K562 (cell line): Measurements from ENCODE around the gene IL31RA. TPM values are rescaled to one million over a fixed set of nuclear protein-coding genes. Genes with fewer than 3 reads are reported as not detected.

Experiments used
- ATAC-seq: fragments of 200-7000 bp; cut with Tn5 transposase; 3 replicates; pipeline ENCODE4 v1.9.1; 2020; ENCODE audit warnings: moderate library complexity
- BruUV-seq: library from RNA; stranded (reverse); fragments of 400-500 nt; replicated peaks from 2 replicates; lab custom pipeline; 2021; lab: Mats Ljungman, UMichigan
- CTCF ChIA-PET: fragments of 300-600 bp; formaldehyde crosslinking; extraction: SDS; loops from one replicate; lab custom pipeline; 2021; ENCODE audit warnings: low intra/inter-chr PET ratio; lab: Yijun Ruan, JAX
- POLR2A ChIA-PET: fragments of 300-600, 350-650 bp; sonication (Branson Sonifier 250); formaldehyde crosslinking; extraction: SDS; loops from one replicate; lab custom pipeline; 2021; ENCODE audit warnings: antibody characterized with exemption, inconsistent platforms; lab: Yijun Ruan, JAX
- DNase-seq, 4 experiments: peaks; one replicate each; pipeline versions ENCODE4 v3.0.0 to v3.0.0-alpha.2; 2011 to 2018; ENCODE audit warnings: low spot score in 3 of 4, mixed read lengths in 3 of 4; ENCODE audit errors: extremely low read depth in 1 of 4
- FAIRE-seq: peaks from 2 replicates; lab custom pipeline; 2011; peaks lifted over from hg19 to GRCh38; lab: Jason Lieb, UNC
- H2AFZ ChIP-seq: 2 replicates; pipeline ENCODE4 v1.6.0; 2011; ENCODE audit warnings: low read depth, low read length, control low read depth, inconsistent platforms
- H3K27ac ChIP-seq: fragments of 200-600 bp; 3 replicates; pipeline ENCODE4 v1.8.0; 2011; ENCODE audit warnings: low read depth, mild to moderate bottlenecking, control low read depth, inconsistent platforms, low read length, moderate library complexity, mixed read lengths; ENCODE audit errors: extremely low read depth
- H3K27me3 ChIP-seq, 2 experiments: fragments of 300-600 bp in 1 of 2; 2 replicates in 1 of 2; 3 replicates in 1 of 2; pipeline versions ENCODE4 v1.6.0 to v1.8.0; 2011; ENCODE audit warnings: inconsistent platforms in 2 of 2, low read length in 2 of 2, mild to moderate bottlenecking in 1 of 2, mixed read lengths in 1 of 2, moderate library complexity in 1 of 2; ENCODE audit not compliant: control insufficient read depth in 2 of 2, insufficient read depth in 2 of 2
- H3K36me3 ChIP-seq: fragments of 300-600 bp; 3 replicates; pipeline ENCODE4 v1.8.0; 2011; ENCODE audit warnings: mild to moderate bottlenecking, low read length, inconsistent platforms; ENCODE audit not compliant: control insufficient read depth, insufficient read depth
- H3K4me1 ChIP-seq, 2 experiments: fragments of 200-600 bp in 1 of 2; replicated peaks in 1 of 2; 2 replicates in 1 of 2; 3 replicates in 1 of 2; pipeline versions ENCODE4 v1.5.1 to v1.8.0; 2011; ENCODE audit warnings: inconsistent platforms in 2 of 2, low read length in 2 of 2, mild to moderate bottlenecking in 1 of 2, mixed read lengths in 1 of 2, moderate library complexity in 1 of 2; ENCODE audit not compliant: control insufficient read depth in 2 of 2, insufficient read depth in 2 of 2
- H3K4me2 ChIP-seq: 2 replicates; pipeline ENCODE4 v1.6.1; 2011; ENCODE audit warnings: low read length, control low read depth, inconsistent platforms, mixed read lengths; ENCODE audit not compliant: insufficient read depth
- H3K4me3 ChIP-seq: fragments of 200-600 bp; sonication (generic), shearing (Covaris generic); 2 replicates; pipeline ENCODE4 v1.5.1; 2016; ENCODE audit warnings: control low read depth, inconsistent platforms
- H3K79me2 ChIP-seq: fragments of 200-600 bp; 3 replicates; pipeline ENCODE4 v1.8.0; 2011; ENCODE audit warnings: low read length, inconsistent platforms; ENCODE audit not compliant: control insufficient read depth, insufficient read depth
- H3K9ac ChIP-seq, 2 experiments: 2 replicates each; pipeline versions ENCODE4 v1.6.0 to v1.6.1; 2011; ENCODE audit warnings: low read depth in 2 of 2, low read length in 2 of 2, control low read depth in 1 of 2, inconsistent platforms in 1 of 2, mild to moderate bottlenecking in 1 of 2, mixed read lengths in 1 of 2; ENCODE audit not compliant: insufficient read depth in 1 of 2
- H3K9me1 ChIP-seq: one replicate; pipeline ENCODE4 v1.6.0; 2011; ENCODE audit warnings: inconsistent platforms, mild to moderate bottlenecking, low read length, moderate library complexity; ENCODE audit not compliant: control insufficient read depth, insufficient read depth
- H3K9me3 ChIP-seq: replicated peaks from 2 replicates; pipeline ENCODE4 v1.5.1; 2011; ENCODE audit warnings: low read depth, low read length, inconsistent platforms; ENCODE audit not compliant: control insufficient read depth, insufficient read depth
- H4K20me1 ChIP-seq: replicated peaks from 2 replicates; pipeline ENCODE4 v1.6.1; 2011; ENCODE audit warnings: low read length, inconsistent platforms, mixed read lengths; ENCODE audit not compliant: control insufficient read depth, insufficient read depth
- COPS2 ChIP-seq: fragments of 450-650 bp; conservative IDR thresholded peaks from 2 replicates; pipeline ENCODE4 v1.6.1; 2016; ENCODE audit warnings: mild to moderate bottlenecking, moderate library complexity
- FOXA3 ChIP-seq, 2 experiments: fragments of 450-650 bp in 1 of 2; sonication (generic) in 1 of 2; formaldehyde crosslinking; IDR thresholded peaks in 1 of 2; conservative IDR thresholded peaks in 1 of 2; 2 replicates each; pipeline versions ENCODE4 v1.4.0 to v1.8.0; 2020 to 2022; ENCODE audit warnings: mild to moderate bottlenecking in 2 of 2, missing genetic modification reagents in 1 of 2
- HLTF ChIP-seq: fragments of 450-650 bp; IDR thresholded peaks from 2 replicates; pipeline ENCODE4 v1.6.1; 2016
- MTF1 ChIP-seq: fragments of 250-450 bp; sonication (Bioruptor Pico); IDR thresholded peaks from 2 replicates; pipeline ENCODE4 v1.9.0; 2021; ENCODE audit warnings: moderate library complexity, mild to moderate bottlenecking, inconsistent platforms, borderline replicate concordance
- RFX1 ChIP-seq: fragments of 450-650 bp; IDR thresholded peaks from 2 replicates; pipeline ENCODE4 v1.6.1; 2016; ENCODE audit warnings: mild to moderate bottlenecking, moderate library complexity
- ZNF311 ChIP-seq: fragments of 250-450 bp; sonication (Bioruptor Pico); IDR thresholded peaks from 2 replicates; pipeline ENCODE4 v1.4.0; 2020; ENCODE audit warnings: mild to moderate bottlenecking, moderate library complexity
- ZNF561 ChIP-seq: fragments of 450-650 bp; formaldehyde crosslinking; conservative IDR thresholded peaks from 2 replicates; pipeline ENCODE4 v1.4.0; 2020; ENCODE audit warnings: mild to moderate bottlenecking, moderate library complexity
- WGBS: fragments of 100-300 bp; shearing (Covaris generic); methylation state at CpG from one replicate; pipeline ENCODE4 v1.1.6; 2016; ENCODE audit warnings: low coverage, mixed read lengths; ENCODE audit not compliant: insufficient coverage; ENCODE audit errors: missing lambda C conversion rate; 5-methylcytosine and 5-hydroxymethylcytosine counted together
- in situ Hi-C: fragments of 300-500 bp; cut with MboI; formaldehyde crosslinking; loops from 4 replicates; pipeline ENCODE4 v1.15.0; 2018; ENCODE audit warnings: inconsistent platforms, mixed read lengths
- intact Hi-C: fragments of 100-400 bp; cut with micrococcal nuclease; formaldehyde crosslinking; loops from 2 replicates; pipeline ENCODE4 v1.14.2; 2022
- polyA plus RNA-seq, 8 experiments: library from polyadenylated mRNA; depleted of rRNA in 4 of 8; stranded (reverse) in 5 of 8; unstranded in 3 of 8; fragments of >200 nt; fragmentation: Nextera tagmentation in 2 of 8; fragmentation: Illumina TruSeq in 1 of 8; extraction: Ambion mirVana in 2 of 8; extraction: Trizol in 1 of 8; gene quantifications; 2 replicates each; pipeline versions ENCODE4 v1.2.1 to v1.2.3, GENCODE V29; 2011 to 2014; ENCODE audit warnings: inconsistent platforms in 1 of 8, missing spikeins in 1 of 8
- total RNA-seq, 7 experiments: library from RNA; depleted of rRNA in 6 of 7; stranded (reverse); fragments of >200 nt in 6 of 7; fragmentation: Illumina TruSeq in 2 of 7; extraction: Trizol in 2 of 7; gene quantifications; 2 replicates each; pipeline versions ENCODE4 v1.2.1 to v1.2.3, GENCODE V29; 2011 to 2021; ENCODE audit warnings: low replicate concordance in 1 of 7
- TF ChIP-seq, protein P1 (sequence below): sonication (generic); formaldehyde crosslinking; IDR thresholded peaks from 2 replicates; pipeline ENCODE4 v1.8.0; 2023; ENCODE audit warnings: missing genetic modification reagents, mild to moderate bottlenecking, borderline replicate concordance
- TF ChIP-seq, protein P2 (sequence below): fragments of 250-450 bp; sonication (Bioruptor Pico); IDR thresholded peaks from 2 replicates; pipeline ENCODE4 v1.4.0; 2020; ENCODE audit warnings: mild to moderate bottlenecking, moderate library complexity
- TF ChIP-seq, protein P3 (sequence below), 2 experiments: fragments of 200-800 bp in 1 of 2; sonication (Bioruptor generic) in 1 of 2; sonication (generic) in 1 of 2; formaldehyde crosslinking in 1 of 2; IDR thresholded peaks in 1 of 2; conservative IDR thresholded peaks in 1 of 2; 2 replicates each; pipeline versions ENCODE4 v1.5.0 to v1.6.1; 2016 to 2020; ENCODE audit warnings: missing compliant biosample characterization in 1 of 2, missing genetic modification characterization in 1 of 2, missing genetic modification reagents in 1 of 2
- TF ChIP-seq, protein P4 (sequence below): fragments of 450-650 bp; IDR thresholded peaks from 2 replicates; pipeline ENCODE4 v1.6.1; 2017; ENCODE audit warnings: mild to moderate bottlenecking, moderate library complexity

Gene IL31RA
- total and polyA plus RNA-seq, 9 of the 15 experiments (the other 6 are each of a cell fraction or from before 2014, with no cell fraction given): not detected

DNA sequence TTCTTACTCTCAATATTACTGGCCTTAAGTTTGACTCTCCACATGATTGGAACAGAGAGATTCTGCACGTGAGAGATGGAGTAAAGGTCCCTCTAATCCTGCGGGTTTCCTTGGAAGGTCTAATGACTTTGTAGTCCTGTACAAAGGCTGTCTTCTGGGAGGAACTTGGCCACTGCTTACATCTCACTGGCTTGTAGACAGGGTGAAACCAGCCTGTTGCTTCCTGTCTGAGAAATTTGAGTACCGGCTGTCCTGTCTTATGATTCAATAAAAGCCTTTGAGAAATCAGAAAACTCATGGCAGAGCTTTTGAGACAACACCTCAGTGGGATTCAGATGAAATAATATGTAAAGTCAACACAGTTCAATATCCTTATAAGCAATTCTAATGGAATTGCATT, 43.0 kb downstream of the IL31RA start (continued):
- TF ChIP-seq, protein P1, sequence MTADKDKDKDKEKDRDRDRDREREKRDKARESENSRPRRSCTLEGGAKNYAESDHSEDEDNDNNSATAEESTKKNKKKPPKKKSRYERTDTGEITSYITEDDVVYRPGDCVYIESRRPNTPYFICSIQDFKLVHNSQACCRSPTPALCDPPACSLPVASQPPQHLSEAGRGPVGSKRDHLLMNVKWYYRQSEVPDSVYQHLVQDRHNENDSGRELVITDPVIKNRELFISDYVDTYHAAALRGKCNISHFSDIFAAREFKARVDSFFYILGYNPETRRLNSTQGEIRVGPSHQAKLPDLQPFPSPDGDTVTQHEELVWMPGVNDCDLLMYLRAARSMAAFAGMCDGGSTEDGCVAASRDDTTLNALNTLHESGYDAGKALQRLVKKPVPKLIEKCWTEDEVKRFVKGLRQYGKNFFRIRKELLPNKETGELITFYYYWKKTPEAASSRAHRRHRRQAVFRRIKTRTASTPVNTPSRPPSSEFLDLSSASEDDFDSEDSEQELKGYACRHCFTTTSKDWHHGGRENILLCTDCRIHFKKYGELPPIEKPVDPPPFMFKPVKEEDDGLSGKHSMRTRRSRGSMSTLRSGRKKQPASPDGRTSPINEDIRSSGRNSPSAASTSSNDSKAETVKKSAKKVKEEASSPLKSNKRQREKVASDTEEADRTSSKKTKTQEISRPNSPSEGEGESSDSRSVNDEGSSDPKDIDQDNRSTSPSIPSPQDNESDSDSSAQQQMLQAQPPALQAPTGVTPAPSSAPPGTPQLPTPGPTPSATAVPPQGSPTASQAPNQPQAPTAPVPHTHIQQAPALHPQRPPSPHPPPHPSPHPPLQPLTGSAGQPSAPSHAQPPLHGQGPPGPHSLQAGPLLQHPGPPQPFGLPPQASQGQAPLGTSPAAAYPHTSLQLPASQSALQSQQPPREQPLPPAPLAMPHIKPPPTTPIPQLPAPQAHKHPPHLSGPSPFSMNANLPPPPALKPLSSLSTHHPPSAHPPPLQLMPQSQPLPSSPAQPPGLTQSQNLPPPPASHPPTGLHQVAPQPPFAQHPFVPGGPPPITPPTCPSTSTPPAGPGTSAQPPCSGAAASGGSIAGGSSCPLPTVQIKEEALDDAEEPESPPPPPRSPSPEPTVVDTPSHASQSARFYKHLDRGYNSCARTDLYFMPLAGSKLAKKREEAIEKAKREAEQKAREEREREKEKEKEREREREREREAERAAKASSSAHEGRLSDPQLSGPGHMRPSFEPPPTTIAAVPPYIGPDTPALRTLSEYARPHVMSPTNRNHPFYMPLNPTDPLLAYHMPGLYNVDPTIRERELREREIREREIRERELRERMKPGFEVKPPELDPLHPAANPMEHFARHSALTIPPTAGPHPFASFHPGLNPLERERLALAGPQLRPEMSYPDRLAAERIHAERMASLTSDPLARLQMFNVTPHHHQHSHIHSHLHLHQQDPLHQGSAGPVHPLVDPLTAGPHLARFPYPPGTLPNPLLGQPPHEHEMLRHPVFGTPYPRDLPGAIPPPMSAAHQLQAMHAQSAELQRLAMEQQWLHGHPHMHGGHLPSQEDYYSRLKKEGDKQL: no peak
- TF ChIP-seq COPS2: no peak

DNA sequence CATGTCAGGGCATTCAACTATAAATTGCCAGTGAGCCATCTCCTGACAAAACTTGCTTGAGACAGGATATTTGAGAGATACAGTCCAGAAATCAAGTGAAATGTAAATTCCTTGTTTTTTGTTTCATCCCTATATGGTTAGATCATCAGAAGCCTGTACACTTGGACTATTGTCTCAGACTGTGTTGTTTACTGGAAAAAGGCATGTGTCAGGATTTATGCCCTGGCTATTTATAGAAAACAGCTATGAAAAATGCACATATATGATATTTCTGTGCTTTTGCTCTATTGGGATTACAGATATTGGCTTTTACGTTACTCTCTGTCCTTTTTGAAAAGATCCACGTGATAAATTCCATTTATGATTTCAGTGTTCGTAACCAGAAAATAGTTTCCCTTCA, 44.2 kb downstream of the IL31RA start:
- 13% methylated on average over 3 of the region's 3 CpGs for WGBS
- Histone ChIP-seq H3K79me2 (no peaks in the 10 kb centered on the region), H3K4me3 (no peak overlapping the region), H3K9ac (no peak overlapping the region), H3K4me1 (no peaks in the 10 kb centered on the region), H2AFZ (no peak overlapping the region), H3K27ac (no peak overlapping the region), H3K4me2 (no peak overlapping the region), H4K20me1 (no peaks in the 10 kb centered on the region), H3K36me3 (no peaks in the 10 kb centered on the region), H3K9me1 (no peaks in the 10 kb centered on the region), H3K9me3 (no peaks in the 10 kb centered on the region), H3K27me3 (peaks cover 9 to 11% of the 10 kb centered on the region in 2 experiments)
- ChIA-PET CTCF (no interaction called here), POLR2A (interaction anchor here (0.9 kb wide), 1 partner anchor 9 kb away, joined by 3 read pairs; no protein-coding TSS in a partner anchor)
- DNase-seq: no peak
- in situ Hi-C loops (no loop called here), intact Hi-C loops (no loop called here)
- ATAC-seq: no peak
- BruUV-seq: no TSS peak
- FAIRE-seq: no peak
- TF ChIP-seq, protein P2, sequence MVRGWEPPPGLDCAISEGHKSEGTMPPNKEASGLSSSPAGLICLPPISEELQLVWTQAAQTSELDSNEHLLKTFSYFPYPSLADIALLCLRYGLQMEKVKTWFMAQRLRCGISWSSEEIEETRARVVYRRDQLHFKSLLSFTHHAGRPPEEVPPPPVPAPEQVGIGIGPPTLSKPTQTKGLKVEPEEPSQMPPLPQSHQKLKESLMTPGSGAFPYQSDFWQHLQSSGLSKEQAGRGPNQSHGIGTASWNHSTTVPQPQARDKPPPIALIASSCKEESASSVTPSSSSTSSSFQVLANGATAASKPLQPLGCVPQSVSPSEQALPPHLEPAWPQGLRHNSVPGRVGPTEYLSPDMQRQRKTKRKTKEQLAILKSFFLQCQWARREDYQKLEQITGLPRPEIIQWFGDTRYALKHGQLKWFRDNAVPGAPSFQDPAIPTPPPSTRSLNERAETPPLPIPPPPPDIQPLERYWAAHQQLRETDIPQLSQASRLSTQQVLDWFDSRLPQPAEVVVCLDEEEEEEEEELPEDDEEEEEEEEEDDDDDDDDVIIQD: no peak
- TF ChIP-seq ZNF311 (no peak), RFX1 (no peak), HLTF (no peak), ZNF561 (CRISPR knock-in tag) (no peak), FOXA3 (CRISPR knock-in tag; conservative IDR thresholded peaks at IDR 0.05 in 1 of 2, IDR thresholded peaks at IDR 0.05 in 1 of 2) (no peak), MTF1 (no peak)
- TF ChIP-seq, protein P3, sequence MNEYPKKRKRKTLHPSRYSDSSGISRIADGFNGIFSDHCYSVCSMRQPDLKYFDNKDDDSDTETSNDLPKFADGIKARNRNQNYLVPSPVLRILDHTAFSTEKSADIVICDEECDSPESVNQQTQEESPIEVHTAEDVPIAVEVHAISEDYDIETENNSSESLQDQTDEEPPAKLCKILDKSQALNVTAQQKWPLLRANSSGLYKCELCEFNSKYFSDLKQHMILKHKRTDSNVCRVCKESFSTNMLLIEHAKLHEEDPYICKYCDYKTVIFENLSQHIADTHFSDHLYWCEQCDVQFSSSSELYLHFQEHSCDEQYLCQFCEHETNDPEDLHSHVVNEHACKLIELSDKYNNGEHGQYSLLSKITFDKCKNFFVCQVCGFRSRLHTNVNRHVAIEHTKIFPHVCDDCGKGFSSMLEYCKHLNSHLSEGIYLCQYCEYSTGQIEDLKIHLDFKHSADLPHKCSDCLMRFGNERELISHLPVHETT (CRISPR knock-in tag; conservative IDR thresholded peaks at IDR 0.05 in 1 of 2, IDR thresholded peaks at IDR 0.05 in 1 of 2): no peak
- TF ChIP-seq, protein P4, sequence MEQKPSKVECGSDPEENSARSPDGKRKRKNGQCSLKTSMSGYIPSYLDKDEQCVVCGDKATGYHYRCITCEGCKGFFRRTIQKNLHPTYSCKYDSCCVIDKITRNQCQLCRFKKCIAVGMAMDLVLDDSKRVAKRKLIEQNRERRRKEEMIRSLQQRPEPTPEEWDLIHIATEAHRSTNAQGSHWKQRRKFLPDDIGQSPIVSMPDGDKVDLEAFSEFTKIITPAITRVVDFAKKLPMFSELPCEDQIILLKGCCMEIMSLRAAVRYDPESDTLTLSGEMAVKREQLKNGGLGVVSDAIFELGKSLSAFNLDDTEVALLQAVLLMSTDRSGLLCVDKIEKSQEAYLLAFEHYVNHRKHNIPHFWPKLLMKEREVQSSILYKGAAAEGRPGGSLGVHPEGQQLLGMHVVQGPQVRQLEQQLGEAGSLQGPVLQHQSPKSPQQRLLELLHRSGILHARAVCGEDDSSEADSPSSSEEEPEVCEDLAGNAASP: no peak
